Activated naive CD8-positive, alpha-beta T cell treated with anti-CD3 and anti-CD28 coated beads, Interleukin-2, amount 50 U/mL, for 16 hours (primary cell): Measurements from ENCODE around the gene ZNF423.

Source experiments
- DNase-seq: peaks from one replicate; pipeline ENCODE4 v3.0.0-alpha.2; 2020; ENCODE audit warnings: low read depth, low spot score

Gene ZNF423

GRCh38 chr16:49825041-49825440, 30.9 kb downstream of the ZNF423 start:
- no peak for DNase-seq

GRCh38 chr16:49824593-49824992, 31.3 kb downstream of the ZNF423 start:
- no peak for DNase-seq

- DNase-seq, result no peak
Observed at GRCh38 chr16:49822649-49823370, 33.1 kb downstream of the ZNF423 start.

GRCh38 chr16:49821614-49822282, 34.2 kb downstream of the ZNF423 start:
- DNase-seq, result no peak

GRCh38 chr16:49821156-49821555, 34.8 kb downstream of the ZNF423 start:
- DNase-seq, result no peak

GRCh38 chr16:49817754-49818507, 38.0 kb downstream of the ZNF423 start:
- no peak for DNase-seq

- DNase-seq, result no peak
Observed at GRCh38 chr16:49816875-49817274, 39.0 kb downstream of the ZNF423 start.

GRCh38 chr16:49811644-49812334, 44.1 kb downstream of the ZNF423 start:
- no peak for DNase-seq

- DNase-seq, result no peak
Observed at GRCh38 chr16:49810831-49811230, 45.1 kb downstream of the ZNF423 start.

GRCh38 chr16:49809561-49809960, 46.4 kb downstream of the ZNF423 start:
- DNase-seq, result no peak

GRCh38 chr16:49809062-49809461, 46.9 kb downstream of the ZNF423 start:
- no peak for DNase-seq

- no peak for DNase-seq
Observed at GRCh38 chr16:49806446-49806845, 49.5 kb downstream of the ZNF423 start.

- DNase-seq, result no peak
Observed at GRCh38 chr16:49801290-49801689, 54.6 kb downstream of the ZNF423 start.

- no peak for DNase-seq
Observed at GRCh38 chr16:49800876-49801275, 55.0 kb downstream of the ZNF423 start.

GRCh38 chr16:49800441-49800840, 55.5 kb downstream of the ZNF423 start:
- DNase-seq, result no peak

- no peak for DNase-seq
Observed at GRCh38 chr16:49799172-49799571, 56.7 kb downstream of the ZNF423 start.

GRCh38 chr16:49795513-49795912, 60.4 kb downstream of the ZNF423 start:
- DNase-seq, result no peak

- no peak for DNase-seq
Observed at GRCh38 chr16:49793244-49793643, 62.7 kb downstream of the ZNF423 start.

- DNase-seq, result no peak
Observed at GRCh38 chr16:49789616-49790015, 66.3 kb downstream of the ZNF423 start.

GRCh38 chr16:49788986-49789385, 66.9 kb downstream of the ZNF423 start:
- DNase-seq, result no peak

- no peak for DNase-seq
Observed at GRCh38 chr16:49788572-49788971, 67.3 kb downstream of the ZNF423 start.

GRCh38 chr16:49786926-49787557, 68.9 kb downstream of the ZNF423 start:
- no peak for DNase-seq
